ENCODE data around the gene WDR4. TPM values are rescaled to one million over a fixed set of nuclear protein-coding genes. Genes with fewer than 3 reads are reported as not detected.

Gene WDR4
- total RNA-seq, 1 experiment from 2014 or later: 29.9 TPM

- H3K4me3 Mint-ChIP-seq (ENCODE audit: low read depth, unreplicated experiment): no peak overlapping the region
- CTCF ChIA-PET: no interaction called here
- H3K36me3 Mint-ChIP-seq (ENCODE audit: insufficient read depth, unreplicated experiment): peaks cover 29% of the 10 kb centered on the region
- DNase-seq: no peak
- no peaks in the 10 kb centered on the region for H3K4me1 Mint-ChIP-seq (ENCODE audit: low read depth, unreplicated experiment)
- TF ChIP-seq CTCF (IDR thresholded peaks at IDR 0.05; ENCODE audit: unreplicated experiment): no peak
- no peaks in the 10 kb centered on the region for H3K27me3 Mint-ChIP-seq (ENCODE audit: unreplicated experiment)
- no peaks in the 10 kb centered on the region for H3K9me3 Mint-ChIP-seq (ENCODE audit: low read depth, unreplicated experiment)
- H3K27ac Mint-ChIP-seq (ENCODE audit: unreplicated experiment): no peak overlapping the region
- intact Hi-C loops (cut with micrococcal nuclease; ENCODE audit: unreplicated experiment): no loop called here
- no TSS peak for BruUV-seq (replicated peaks)
Observed at GRCh38 chr21:42837421-42838211, 41.7 kb downstream of the WDR4 start.

DNA sequence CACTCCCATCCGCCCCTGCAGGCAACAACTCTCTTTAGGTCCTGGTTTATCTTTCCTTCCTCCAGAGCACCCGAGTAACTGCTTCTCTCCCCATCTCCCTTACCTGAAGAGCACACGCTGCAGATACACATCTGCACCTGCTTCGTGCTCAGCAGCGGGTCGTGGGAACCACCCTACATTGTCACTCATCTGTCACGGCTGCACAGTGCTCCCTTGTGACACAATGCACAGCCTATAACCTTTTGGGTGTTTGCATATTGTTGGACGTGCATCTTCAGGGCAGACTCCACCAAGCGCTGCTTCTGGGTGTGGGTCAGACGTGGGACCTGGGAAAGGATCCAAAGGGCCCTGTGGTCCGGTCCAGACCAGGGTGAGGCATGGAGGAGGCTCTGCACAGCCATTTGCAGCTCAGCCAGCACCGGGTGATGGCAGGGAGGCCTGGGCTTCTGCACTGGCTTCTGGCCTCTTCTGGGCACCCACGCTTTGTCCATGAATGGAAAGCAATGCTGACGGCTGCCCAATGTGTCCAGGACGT is 42.5 kb downstream of the WDR4 start:
- Mint-ChIP-seq H3K27me3 (ENCODE audit: unreplicated experiment) (no peaks in the 10 kb centered on the region), H3K36me3 (ENCODE audit: insufficient read depth, unreplicated experiment) (peaks cover 26% of the 10 kb centered on the region), H3K4me1 (ENCODE audit: low read depth, unreplicated experiment) (no peaks in the 10 kb centered on the region), H3K9me3 (ENCODE audit: low read depth, unreplicated experiment) (no peaks in the 10 kb centered on the region), H3K4me3 (ENCODE audit: low read depth, unreplicated experiment) (no peak overlapping the region), H3K27ac (ENCODE audit: unreplicated experiment) (no peak overlapping the region)
- TF ChIP-seq CTCF (IDR thresholded peaks at IDR 0.05; ENCODE audit: unreplicated experiment): no peak
- no peak for DNase-seq
- no TSS peak for BruUV-seq (replicated peaks)
- CTCF ChIA-PET: no interaction called here
- intact Hi-C loops (cut with micrococcal nuclease; ENCODE audit: unreplicated experiment): no loop called here

DNA sequence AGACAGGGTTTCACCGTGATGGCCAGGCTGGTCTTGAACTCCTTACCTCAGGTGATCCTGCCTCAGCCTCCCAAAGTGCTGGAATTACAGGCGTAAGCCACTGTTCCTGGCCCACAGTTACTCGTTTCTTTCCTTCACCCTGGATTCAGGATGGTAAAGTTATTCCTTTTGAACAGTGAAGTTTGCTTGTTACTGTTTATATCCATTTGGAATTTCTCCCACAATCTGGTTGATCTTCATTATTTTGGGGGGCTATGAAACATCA is 43.0 kb downstream of the WDR4 start:
- no peaks in the 10 kb centered on the region for H3K4me1 Mint-ChIP-seq (ENCODE audit: low read depth, unreplicated experiment)
- H3K9me3 Mint-ChIP-seq (ENCODE audit: low read depth, unreplicated experiment): no peaks in the 10 kb centered on the region
- no peak for DNase-seq
- CTCF ChIA-PET: no interaction called here
- intact Hi-C loops (cut with micrococcal nuclease; ENCODE audit: unreplicated experiment): no loop called here
- no peak overlapping the region for H3K4me3 Mint-ChIP-seq (ENCODE audit: low read depth, unreplicated experiment)
- no peak overlapping the region for H3K27ac Mint-ChIP-seq (ENCODE audit: unreplicated experiment)
- peaks cover 26% of the 10 kb centered on the region for H3K36me3 Mint-ChIP-seq (ENCODE audit: insufficient read depth, unreplicated experiment)
- H3K27me3 Mint-ChIP-seq (ENCODE audit: unreplicated experiment): no peaks in the 10 kb centered on the region
- no TSS peak for BruUV-seq (replicated peaks)
- TF ChIP-seq CTCF (IDR thresholded peaks at IDR 0.05; ENCODE audit: unreplicated experiment): no peak

DNA sequence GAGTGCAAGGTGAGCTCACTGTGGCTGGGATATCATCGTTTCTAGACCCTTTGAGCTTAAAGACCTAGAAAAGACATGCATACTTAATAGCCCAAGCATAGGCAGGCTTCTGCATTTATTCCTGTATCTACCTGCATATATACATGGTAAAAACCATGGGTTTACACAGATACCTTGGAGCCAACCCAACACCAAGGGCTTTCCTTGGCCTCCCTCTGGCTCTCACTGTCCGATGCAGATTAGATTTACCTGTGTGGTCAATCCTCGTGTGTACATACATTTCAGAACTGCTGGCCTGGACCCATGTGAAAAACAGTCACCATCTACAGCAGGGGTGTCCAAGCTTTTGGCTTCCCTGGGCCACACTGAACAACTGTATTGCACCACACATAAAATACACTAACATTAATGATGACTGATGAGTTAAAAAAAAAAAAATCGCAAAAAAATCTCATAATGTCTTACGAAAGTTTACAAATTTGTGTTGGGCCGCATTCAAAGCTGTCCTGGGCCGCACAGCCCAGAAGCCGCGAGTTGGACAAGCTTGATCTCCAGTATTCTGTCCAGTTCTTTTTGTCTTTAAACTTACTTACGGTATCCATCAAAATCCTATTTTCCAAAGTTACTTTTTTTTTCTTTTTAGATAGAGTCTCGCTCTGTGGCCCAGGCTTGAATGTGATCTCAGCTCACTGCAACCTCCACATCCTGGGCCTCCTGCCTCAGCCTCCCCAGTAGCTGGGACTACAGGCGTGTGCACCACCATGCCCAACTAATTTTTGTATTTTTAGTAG is 43.5 kb downstream of the WDR4 start:
- Mint-ChIP-seq H3K9me3 (ENCODE audit: low read depth, unreplicated experiment) (no peaks in the 10 kb centered on the region), H3K36me3 (ENCODE audit: insufficient read depth, unreplicated experiment) (peaks cover 29% of the 10 kb centered on the region), H3K4me1 (ENCODE audit: low read depth, unreplicated experiment) (no peaks in the 10 kb centered on the region), H3K27ac (ENCODE audit: unreplicated experiment) (no peak overlapping the region), H3K4me3 (ENCODE audit: low read depth, unreplicated experiment) (no peak overlapping the region), H3K27me3 (ENCODE audit: unreplicated experiment) (no peaks in the 10 kb centered on the region)
- no TSS peak for BruUV-seq (replicated peaks)
- no peak for DNase-seq
- intact Hi-C loops (cut with micrococcal nuclease; ENCODE audit: unreplicated experiment): no loop called here
- CTCF ChIA-PET: no interaction called here
- no peak for TF ChIP-seq CTCF (IDR thresholded peaks at IDR 0.05; ENCODE audit: unreplicated experiment)

All from Calu3 (cell line).